Activated CD8-positive, alpha-beta memory T cell treated with anti-CD3 and anti-CD28 coated beads, Interleukin-2, amount 50 U/mL, for 48 hours (primary cell): Measurements from ENCODE around the gene TTLL1.
A peak's percentile ranks its signal among the peaks of the same experiment; 100 is the strongest.
"Not testable (repeated sequence)": the region's sequence is repeated elsewhere in the genome, so short reads cannot be mapped to it uniquely, and the experiment has no call there.

Experiments used
- DNase-seq: peaks from one replicate; pipeline ENCODE4 v3.0.0-alpha.2; 2020

Gene TTLL1

GRCh38 chr22:43109921-43110443 is 20.8 kb upstream of the TTLL1 start:
- no peak for DNase-seq

GRCh38 chr22:43109511-43109910 is 20.3 kb upstream of the TTLL1 start:
- DNase-seq, result no peak

GRCh38 chr22:43106302-43106701 is 17.1 kb upstream of the TTLL1 start:
- no peak for DNase-seq

GRCh38 chr22:43104950-43105349 is 15.8 kb upstream of the TTLL1 start:
- DNase-seq, result not testable (repeated sequence)

GRCh38 chr22:43104056-43104625 is 14.9 kb upstream of the TTLL1 start:
- DNase-seq, result not testable (repeated sequence)

GRCh38 chr22:43101306-43101705 is 12.1 kb upstream of the TTLL1 start:
- no peak for DNase-seq

- DNase-seq, result no peak
These were observed 11.0 kb upstream of the TTLL1 start for GRCh38 chr22:43100225-43100624.

GRCh38 chr22:43099095-43099494 is 9.9 kb upstream of the TTLL1 start:
- DNase-seq, result no peak

GRCh38 chr22:43098356-43098755 is 9.2 kb upstream of the TTLL1 start:
- DNase-seq, result no peak

- no peak for DNase-seq
These were observed 7.2 kb upstream of the TTLL1 start for GRCh38 chr22:43096420-43096819.

- no peak for DNase-seq
These were observed 5.4 kb upstream of the TTLL1 start for GRCh38 chr22:43094551-43094950.

GRCh38 chr22:43094085-43094484 is 4.9 kb upstream of the TTLL1 start:
- no peak for DNase-seq

GRCh38 chr22:43092085-43092484 is 2.9 kb upstream of the TTLL1 start:
- DNase-seq, result no peak

- peak; percentile 66 for DNase-seq
These were observed 1.1 kb upstream of the TTLL1 start for GRCh38 chr22:43090130-43090789.

GRCh38 chr22:43088627-43088983 is 586 bp downstream of the TTLL1 start:
- no peak for DNase-seq

GRCh38 chr22:43085658-43086606 is 3.3 kb downstream of the TTLL1 start:
- no peak for DNase-seq

GRCh38 chr22:43081968-43082367 is 7.2 kb downstream of the TTLL1 start:
- DNase-seq, result no peak

- DNase-seq, result no peak
These were observed 8.6 kb downstream of the TTLL1 start for GRCh38 chr22:43080616-43081015.

- DNase-seq, result no peak
These were observed 9.4 kb downstream of the TTLL1 start for GRCh38 chr22:43079742-43080141.

- no peak for DNase-seq
These were observed 10.7 kb downstream of the TTLL1 start for GRCh38 chr22:43078522-43078921.

GRCh38 chr22:43077121-43077877 is 11.9 kb downstream of the TTLL1 start:
- no peak for DNase-seq

- no peak for DNase-seq
These were observed 22.3 kb downstream of the TTLL1 start for GRCh38 chr22:43066844-43067385.

- DNase-seq, result no peak
These were observed 23.1 kb downstream of the TTLL1 start for GRCh38 chr22:43066134-43066533.
